NCI-H460 (cell line): ENCODE data around the gene USP54. TPM values are rescaled to one million over a fixed set of nuclear protein-coding genes. Genes with fewer than 3 reads are reported as not detected.
"Not testable (repeated sequence)": the region's sequence is repeated elsewhere in the genome, so short reads cannot be mapped to it uniquely, and the experiment has no call there.

Experiments
- DNase-seq: peaks from one replicate; pipeline ENCODE4 v3.0.0-alpha.2; 2016; ENCODE audit warnings: low read depth; ENCODE audit errors: extremely low read depth
- polyA plus RNA-seq: library from polyadenylated mRNA; depleted of rRNA; stranded (reverse); fragments of >200 nt; gene quantifications from 2 replicates; pipeline ENCODE4 v1.2.3, GENCODE V29; 2014; cell fraction: nucleus; rRNA removed
- total RNA-seq: library from RNA; depleted of rRNA; stranded (reverse); fragments of >200 nt; shearing (Covaris generic); gene quantifications from 2 replicates; pipeline ENCODE4 v1.2.3, GENCODE V29; 2014; rRNA removed

Gene USP54
- total RNA-seq = 15.3 and 16.4 TPM in 2 replicates
- 12.3 and 13.9 TPM in 2 replicates for polyA plus RNA-seq

GRCh38 chr10:73590881-73591799 lies at the start of gene USP54:
USP54 (minus strand) TSS chr10:73591342; CDS start chr10:73575658, 15,684 bp downstream.
- no peak for DNase-seq

- DNase-seq = no peak
Observed at GRCh38 chr10:73639286-73639685, 48.1 kb upstream of the USP54 start.

GRCh38 chr10:73635781-73636180 lies 44.6 kb upstream of the USP54 start:
- DNase-seq = no peak

- DNase-seq = no peak
Observed at GRCh38 chr10:73634421-73634820, 43.3 kb upstream of the USP54 start.

- no peak for DNase-seq
Observed at GRCh38 chr10:73629165-73629564, 38.0 kb upstream of the USP54 start.

- no peak for DNase-seq
Observed at GRCh38 chr10:73628405-73628804, 37.3 kb upstream of the USP54 start.

GRCh38 chr10:73627300-73627699 lies 36.2 kb upstream of the USP54 start:
- DNase-seq = no peak

- peak; percentile 98 for DNase-seq
Observed at GRCh38 chr10:73625884-73626752, 35.0 kb upstream of the USP54 start.

GRCh38 chr10:73625004-73625883 lies 34.1 kb upstream of the USP54 start:
- peak; percentile 11 for DNase-seq

GRCh38 chr10:73623056-73623455 lies 31.9 kb upstream of the USP54 start:
- no peak for DNase-seq

GRCh38 chr10:73620974-73621373 lies 29.8 kb upstream of the USP54 start:
- DNase-seq = not testable (repeated sequence)

- not testable (repeated sequence) for DNase-seq
Observed at GRCh38 chr10:73617143-73617542, 26.0 kb upstream of the USP54 start.

- no peak for DNase-seq
Observed at GRCh38 chr10:73614720-73615119, 23.6 kb upstream of the USP54 start.

GRCh38 chr10:73609116-73609515 lies 18.0 kb upstream of the USP54 start:
- no peak for DNase-seq

GRCh38 chr10:73601486-73601921 lies 10.4 kb upstream of the USP54 start:
- no peak for DNase-seq

GRCh38 chr10:73597346-73597745 lies 6.2 kb upstream of the USP54 start:
- no peak for DNase-seq

- DNase-seq = no peak
Observed at GRCh38 chr10:73593812-73594211, 2.7 kb upstream of the USP54 start.

GRCh38 chr10:73593110-73593509 lies 2.0 kb upstream of the USP54 start:
- DNase-seq = no peak

GRCh38 chr10:73591935-73592699 lies 975 bp upstream of the USP54 start:
- DNase-seq = peak; percentile 30
